T-cell (primary cell): Measurements from ENCODE around the gene MLF2. TPM values are rescaled to one million over a fixed set of nuclear protein-coding genes. Genes with fewer than 3 reads are reported as not detected.
A peak's percentile ranks its signal among the peaks of the same experiment; 100 is the strongest.

Experiments
- ATAC-seq, 4 experiments: fragments of 200-7000 bp in 3 of 4; fragments of 150-1000 bp in 1 of 4; cut with Tn5 transposase; replicated peaks in 1 of 4; 1 replicate in 3 of 4; 2 replicates in 1 of 4; pipeline ENCODE4 v1.10.0; 2021; ENCODE audit warnings: moderate library complexity in 3 of 4, mild to moderate bottlenecking in 2 of 4, moderate number of reproducible peaks in 1 of 4
- CTCF ChIA-PET, 2 donors: fragments of 300-600 bp; sonication (Branson Sonifier 250); formaldehyde crosslinking; loops; one replicate each; lab custom pipeline; 2022; ENCODE audit warnings: antibody characterized with exemption in 2 of 2; lab: Charles Lee
- POLR2A ChIA-PET, 2 donors: fragments of 300-600 bp; sonication (Branson Sonifier 250); formaldehyde crosslinking; loops; one replicate each; lab custom pipeline; 2022; ENCODE audit warnings: antibody characterized with exemption in 2 of 2; lab: Charles Lee
- DNase-seq, 35 experiments: peaks; one replicate each; pipeline versions ENCODE4 v3.0.0 to v3.0.0-alpha.2; 2013 to 2023
- H3K27ac ChIP-seq: one replicate; pipeline ENCODE4 v1.5.1; 2013; ENCODE audit warnings: low read length
- H3K27me3 ChIP-seq, 2 experiments: replicated peaks in 1 of 2; 1 replicate in 1 of 2; 2 replicates in 1 of 2; pipeline versions ENCODE4 v1.6.1 to v1.7.0; 2013; ENCODE audit warnings: low read length in 1 of 2, mixed read lengths in 1 of 2; ENCODE audit not compliant: control insufficient read depth in 2 of 2, insufficient read depth in 2 of 2; ENCODE audit errors: extremely low read depth in 1 of 2
- H3K36me3 ChIP-seq, 2 donors: 1 replicate in 1 of 2; 2 replicates in 1 of 2; pipeline versions ENCODE4 v1.6.1 to v1.7.0; 2013; ENCODE audit warnings: low read length in 1 of 2; ENCODE audit not compliant: control insufficient read depth in 2 of 2, insufficient read depth in 1 of 2; ENCODE audit errors: extremely low read depth in 1 of 2
- H3K4me1 ChIP-seq, 2 experiments: 1 replicate in 1 of 2; 2 replicates in 1 of 2; pipeline versions ENCODE4 v1.6.1 to v1.7.0; 2013; ENCODE audit warnings: low read length in 2 of 2, mixed read lengths in 1 of 2; ENCODE audit not compliant: insufficient read depth in 2 of 2, control insufficient read depth in 1 of 2; ENCODE audit errors: extremely low read depth in 1 of 2
- H3K4me3 ChIP-seq, 2 donors: 1 replicate in 1 of 2; 2 replicates in 1 of 2; pipeline versions ENCODE4 v1.5.1 to v1.7.0; 2013; ENCODE audit warnings: mild to moderate bottlenecking in 2 of 2, low read length in 1 of 2, moderate library complexity in 1 of 2; ENCODE audit not compliant: control insufficient read depth in 1 of 2; ENCODE audit errors: extremely low read depth in 1 of 2
- H3K9me3 ChIP-seq: 2 replicates; pipeline ENCODE4 v1.7.0; 2013
- H3K27ac Mint-ChIP-seq, 2 donors: one replicate each; pipeline ENCODE4 v1.8.0; 2020 to 2021; ENCODE audit warnings: mild to moderate bottlenecking in 2 of 2, mixed read lengths in 2 of 2
- H3K27me3 Mint-ChIP-seq, 2 donors: one replicate each; pipeline ENCODE4 v1.8.0; 2021 to 2022; ENCODE audit warnings: mixed read lengths in 2 of 2
- H3K36me3 Mint-ChIP-seq: one replicate; pipeline ENCODE4 v1.8.0; 2021; ENCODE audit warnings: mixed read lengths
- H3K4me1 Mint-ChIP-seq, 3 donors: one replicate each; pipeline ENCODE4 v1.8.0; 2020 to 2022; ENCODE audit warnings: mixed read lengths in 3 of 3, mild to moderate bottlenecking in 1 of 3
- H3K4me3 Mint-ChIP-seq, 3 donors: one replicate each; pipeline ENCODE4 v1.8.0; 2020 to 2022; ENCODE audit warnings: mild to moderate bottlenecking in 3 of 3, mixed read lengths in 3 of 3, moderate library complexity in 3 of 3
- H3K9me3 Mint-ChIP-seq, 3 donors: one replicate each; pipeline ENCODE4 v1.8.0; 2020 to 2022; ENCODE audit warnings: mixed read lengths in 3 of 3
- WGBS: methylation state at CpG from one replicate; pipeline ENCODE4 v1.1.5; 2013; ENCODE audit warnings: missing lambda C conversion rate; ENCODE audit not compliant: insufficient coverage; 5-methylcytosine and 5-hydroxymethylcytosine counted together
- total RNA-seq, 35 experiments: library from RNA in 6 of 35; stranded (reverse) in 6 of 35; fragments of 120-200 nt in 1 of 35; gene quantifications; one replicate each; pipeline versions ENCODE4 v1.2.1 to v1.2.4 and lab custom pipeline; 2013 to 2026

MLF2 gene
- total RNA-seq, 5 donors from 2014 or later (not counting 1 experiment from before 2014, with no cell fraction given) = 83.3 to 125 (median 88.4) TPM

GRCh38 chr12:6774499-6775062 is 21.6 kb upstream of the MLF2 start:
- 48% methylated on average over 15 of the region's 15 CpGs for WGBS
- H3K4me1 Mint-ChIP-seq = peaks cover 53 to 66% (median 58%) of the 10 kb centered on the region in 3 donors

DNA sequence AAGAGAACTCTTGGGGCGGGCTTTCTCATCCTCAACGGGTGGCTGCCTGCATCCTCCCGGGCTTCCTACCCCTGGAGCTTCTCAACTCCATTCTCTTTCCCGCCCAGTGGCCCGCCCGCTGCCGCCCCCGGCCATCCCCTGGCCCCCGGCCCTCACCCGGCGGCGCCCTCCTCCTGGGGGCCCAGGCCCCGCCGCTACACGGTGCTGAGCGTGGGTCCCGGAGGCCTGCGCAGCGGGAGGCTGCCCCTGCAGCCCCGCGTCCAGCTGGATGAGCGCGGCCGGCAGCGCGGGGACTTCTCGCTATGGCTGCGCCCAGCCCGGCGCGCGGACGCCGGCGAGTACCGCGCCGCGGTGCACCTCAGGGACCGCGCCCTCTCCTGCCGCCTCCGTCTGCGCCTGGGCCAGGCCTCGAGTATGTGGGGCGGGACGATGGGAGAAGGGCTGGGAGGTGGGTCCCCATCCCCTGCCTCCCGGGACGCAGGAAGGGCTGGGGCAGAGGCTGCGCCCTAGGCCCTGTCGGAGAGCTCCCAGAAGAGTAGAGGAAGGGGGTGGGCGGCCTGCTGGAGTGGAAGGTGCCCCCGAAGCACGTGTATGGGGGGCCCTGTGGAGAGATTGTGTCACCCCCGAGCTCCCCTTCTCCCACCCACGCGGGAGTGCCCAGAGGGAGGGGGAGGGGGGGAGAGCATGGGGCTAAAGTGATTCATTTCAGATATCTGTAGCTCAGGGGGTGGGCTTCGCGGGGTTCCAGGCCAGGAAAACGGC is 20.8 kb upstream of the MLF2 start:
- peak in 1 of 35 experiments; percentile 40 for DNase-seq
- peak overlapping the region; percentile 90 for H3K27ac Mint-ChIP-seq
- peak; percentile 16 to 41 (median 36) for ATAC-seq
- Histone ChIP-seq H3K36me3 (no peaks in the 10 kb centered on the region), H3K4me1 (peaks cover 9 to 70% of the 10 kb centered on the region in 2 experiments), H3K9me3 (no peaks in the 10 kb centered on the region), H3K4me3 (peak overlapping the region in 1 of 2 donors; percentile 54), H3K27ac (peak overlapping the region; percentile 85), H3K27me3 (peaks cover 0 to 61% of the 10 kb centered on the region in 2 experiments)
- H3K27me3 Mint-ChIP-seq = peaks cover 15 to 44% of the 10 kb centered on the region in 2 donors
- ChIA-PET CTCF (interaction anchor here (0.9 to 1.4 kb wide), 5 partner anchors 16 to 77 kb away, joined by 3 to 6 read pairs (median 5); partner anchors contain the start of genes CDCA3 (in 1 of the 2), COPS7A (in 1 of the 2) and MLF2 (in 1 of the 2)), POLR2A (interaction anchor here in 1 of 2 donors (0.5 kb wide), 1 partner anchor 25 kb away, joined by 4 read pairs; no protein-coding TSS in a partner anchor)
- H3K9me3 Mint-ChIP-seq = no peaks in the 10 kb centered on the region
- 8% methylated on average over 41 of the region's 60 CpGs for WGBS
- H3K36me3 Mint-ChIP-seq = no peaks in the 10 kb centered on the region
- peaks cover 46 to 62% (median 50%) of the 10 kb centered on the region in 3 donors for H3K4me1 Mint-ChIP-seq
- peak overlapping the region; percentile 76 to 79 (median 76) for H3K4me3 Mint-ChIP-seq

More at GRCh38 chr12:6774499-6775062, 21.6 kb upstream of the MLF2 start:
- Histone ChIP-seq H3K27ac (peak overlapping the region; percentile 85), H3K4me3 (peak overlapping the region in 1 of 2 donors; percentile 51), H3K4me1 (peaks cover 11 to 76% of the 10 kb centered on the region in 2 experiments), H3K27me3 (peaks cover 0 to 57% of the 10 kb centered on the region in 2 experiments), H3K36me3 (no peaks in the 10 kb centered on the region), H3K9me3 (no peaks in the 10 kb centered on the region)
- Mint-ChIP-seq H3K4me3 (peak overlapping the region; percentile 76 to 79 (median 76)), H3K27me3 (peaks cover 12 to 43% of the 10 kb centered on the region in 2 donors), H3K9me3 (no peaks in the 10 kb centered on the region), H3K36me3 (no peaks in the 10 kb centered on the region), H3K27ac (peak overlapping the region; percentile 90)
- ATAC-seq = peak; percentile 24 to 55 (median 39)
- CTCF ChIA-PET = interaction anchor here (0.6 to 1.7 kb wide), 9 partner anchors 8 to 86 kb away, joined by 3 to 6 read pairs (median 5); partner anchors contain the start of genes MLF2 (in 2 of the 2), CDCA3 (in 1 of the 2), COPS7A (in 1 of the 2) and PTMS (in 1 of the 2)
- POLR2A ChIA-PET = interaction anchor here in 1 of 2 donors (0.5 kb wide), 1 partner anchor 25 kb away, joined by 4 read pairs; no protein-coding TSS in a partner anchor
- DNase-seq = peak in 27 of 35 experiments; percentile 27 to 75 (median 47)

DNA sequence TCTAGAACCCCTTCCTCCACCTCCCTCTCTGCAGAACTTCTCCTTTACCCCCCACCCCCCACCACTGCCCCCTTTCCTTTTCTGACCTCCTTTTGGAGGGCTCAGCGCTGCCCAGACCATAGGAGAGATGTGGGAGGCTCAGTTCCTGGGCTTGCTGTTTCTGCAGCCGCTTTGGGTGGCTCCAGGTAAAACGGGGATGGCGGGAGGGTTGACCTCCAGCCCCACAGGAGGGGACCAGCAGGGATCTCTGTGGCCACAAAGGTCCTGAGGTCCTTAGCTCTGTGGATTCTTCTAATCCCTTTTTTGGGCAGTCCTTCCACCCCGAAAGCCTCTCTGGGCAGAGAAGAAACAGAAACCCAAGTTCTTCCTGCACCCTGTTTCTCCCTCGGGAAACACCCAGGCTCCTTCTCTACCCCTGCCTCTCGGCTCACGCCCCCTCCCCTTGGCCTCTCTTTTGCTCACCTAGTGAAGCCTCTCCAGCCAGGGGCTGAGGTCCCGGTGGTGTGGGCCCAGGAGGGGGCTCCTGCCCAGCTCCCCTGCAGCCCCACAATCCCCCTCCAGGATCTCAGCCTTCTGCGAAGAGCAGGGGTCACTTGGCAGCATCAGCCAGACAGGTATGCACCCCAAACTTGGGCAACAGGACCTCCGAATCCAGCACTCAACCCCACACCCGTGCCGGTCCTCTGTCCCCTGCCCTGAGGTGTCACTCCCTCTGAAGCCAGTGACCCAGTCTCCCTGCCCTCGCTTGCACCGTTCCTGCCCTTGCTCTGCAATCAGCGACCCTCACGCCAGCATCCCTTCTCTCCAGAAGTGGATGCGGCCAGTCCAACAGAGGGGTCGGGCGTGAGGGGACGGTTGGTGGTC is 20.0 kb upstream of the MLF2 start:
- Mint-ChIP-seq H3K9me3 (no peaks in the 10 kb centered on the region), H3K4me1 (peaks cover 38 to 62% (median 44%) of the 10 kb centered on the region in 3 donors), H3K27me3 (peaks cover 23 to 46% of the 10 kb centered on the region in 2 donors), H3K4me3 (peak overlapping the region; percentile 67 to 79 (median 73)), H3K36me3 (no peaks in the 10 kb centered on the region), H3K27ac (peak overlapping the region; percentile 46 to 84)
- peak overlapping the region; percentile 61 for H3K27ac ChIP-seq
- ChIA-PET CTCF (no interaction called here), POLR2A (no interaction called here)
- ATAC-seq = no peak
- peaks cover 0 to 68% of the 10 kb centered on the region in 2 experiments for H3K27me3 ChIP-seq
- no peak for DNase-seq
- H3K4me3 ChIP-seq = peak overlapping the region in 1 of 2 donors; percentile 54
- no peaks in the 10 kb centered on the region for H3K36me3 ChIP-seq
- 44% methylated on average over 16 of the region's 21 CpGs for WGBS
- H3K9me3 ChIP-seq = no peaks in the 10 kb centered on the region
- H3K4me1 ChIP-seq = peaks cover 9 to 69% of the 10 kb centered on the region in 2 experiments

GRCh38 chr12:6772331-6772695 is 19.4 kb upstream of the MLF2 start, which contains the start of gene LAG3:
Gene LAG3 (plus strand): TSS chr12:6772520. CDS start chr12:6772853, 333 bp downstream.
- ChIA-PET POLR2A (interaction anchor here in 1 of 2 donors (0.6 kb wide), 1 partner anchor 84 kb away, joined by 8 read pairs; no protein-coding TSS in a partner anchor), CTCF (interaction anchor here in 1 of 2 donors (0.6 kb wide), 4 partner anchors 9 to 351 kb away, joined by 3 to 6 read pairs (median 5); no protein-coding TSS in a partner anchor)
- no peaks in the 10 kb centered on the region for H3K36me3 ChIP-seq
- H3K27ac ChIP-seq = peak within 1 kb of the TSS; percentile 61
- H3K27me3 ChIP-seq = peaks cover 0 to 68% of the 10 kb centered on the region in 2 experiments
- H3K27ac Mint-ChIP-seq = peak within 1 kb of the TSS; percentile 69 to 87
- peaks cover 9 to 73% of the 10 kb centered on the region in 2 experiments for H3K4me1 ChIP-seq
- H3K27me3 Mint-ChIP-seq = peaks cover 30 to 51% of the 10 kb centered on the region in 2 donors
- DNase-seq (peak in 1 of 35 experiments; percentile 51), ATAC-seq (peak; percentile 20 to 33 (median 24))
- H3K4me1 Mint-ChIP-seq = peaks cover 42 to 68% (median 50%) of the 10 kb centered on the region in 3 donors
- no peaks in the 10 kb centered on the region for H3K9me3 ChIP-seq
- H3K4me3 ChIP-seq = peak within 1 kb of the TSS in 1 of 2 donors; percentile 54
- H3K4me3 Mint-ChIP-seq = peak within 1 kb of the TSS; percentile 67 to 79 (median 73)
- no peaks in the 10 kb centered on the region for H3K36me3 Mint-ChIP-seq
- H3K9me3 Mint-ChIP-seq = no peaks in the 10 kb centered on the region
- WGBS = 16% methylated on average over 6 of the region's 15 CpGs

- H3K27me3 Mint-ChIP-seq = peaks cover 34 to 54% of the 10 kb centered on the region in 2 donors
- POLR2A ChIA-PET = interaction anchor here (0.6 kb wide), 2 partner anchors 27 to 83 kb away, joined by 3 to 8 read pairs; no protein-coding TSS in a partner anchor
- 48% methylated on average over 4 of the region's 12 CpGs for WGBS
Observed at GRCh38 chr12:6771509-6772330, 18.8 kb upstream of the MLF2 start.

More at GRCh38 chr12:6771509-6772330, 18.8 kb upstream of the MLF2 start:
- DNase-seq (no peak), ATAC-seq (no peak)
- Mint-ChIP-seq H3K36me3 (no peaks in the 10 kb centered on the region), H3K4me3 (peak overlapping the region; percentile 54 to 79 (median 67)), H3K4me1 (peaks cover 46 to 72% (median 55%) of the 10 kb centered on the region in 3 donors), H3K27ac (peak overlapping the region; percentile 69 to 87), H3K9me3 (no peaks in the 10 kb centered on the region)
- CTCF ChIA-PET = interaction anchor here (0.6 to 1.5 kb wide), 7 partner anchors 9 to 351 kb away, joined by 3 to 6 read pairs (median 3); no protein-coding TSS in a partner anchor
- peaks cover 9 to 77% of the 10 kb centered on the region in 2 experiments for H3K4me1 ChIP-seq
- H3K4me3 ChIP-seq = peak overlapping the region in 1 of 2 donors; percentile 54
- peaks cover 0 to 72% of the 10 kb centered on the region in 2 experiments for H3K27me3 ChIP-seq
- no peaks in the 10 kb centered on the region for H3K36me3 ChIP-seq
- H3K9me3 ChIP-seq = no peaks in the 10 kb centered on the region
- H3K27ac ChIP-seq = peak overlapping the region; percentile 35
